Kasumi-1 (cell line): ENCODE measurements around the gene PACSIN3.
"Not testable (repeated sequence)": the region's sequence is repeated elsewhere in the genome, so short reads cannot be mapped to it uniquely, and the experiment has no call there.

Experiments used
- DNase-seq, 2 experiments: peaks; one replicate each; lab custom pipeline; 2025; lab: John Stamatoyannopoulos, UW

The PACSIN3 gene

DNA sequence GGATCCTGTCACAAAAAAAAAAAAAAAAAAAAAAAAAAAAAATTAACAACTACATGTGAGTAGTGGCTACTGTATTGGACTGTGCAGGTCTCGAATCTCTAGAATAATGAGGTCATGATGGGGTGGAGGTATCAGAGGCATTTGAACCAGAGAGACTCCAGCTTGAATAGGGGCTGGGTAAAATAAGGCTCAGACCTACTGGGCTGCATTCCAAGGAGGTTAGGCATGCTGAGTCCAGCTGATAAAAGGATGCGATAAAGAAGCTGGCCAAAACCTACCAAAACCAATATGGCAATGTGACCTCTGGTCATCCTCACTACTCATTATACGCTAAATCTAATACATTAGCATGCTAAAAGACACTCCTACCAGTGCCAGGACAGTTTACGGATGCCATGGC, 5.9 kb upstream of the PACSIN3 start:
- DNase-seq: no peak

GRCh38 chr11:47191137-47191536, 4.9 kb upstream of the PACSIN3 start:
- not testable (repeated sequence) for DNase-seq

- no peak for DNase-seq
Observed at GRCh38 chr11:47189100-47189834, 3.0 kb upstream of the PACSIN3 start.

GRCh38 chr11:47188259-47188658, 2.0 kb upstream of the PACSIN3 start:
- DNase-seq: no peak

DNA sequence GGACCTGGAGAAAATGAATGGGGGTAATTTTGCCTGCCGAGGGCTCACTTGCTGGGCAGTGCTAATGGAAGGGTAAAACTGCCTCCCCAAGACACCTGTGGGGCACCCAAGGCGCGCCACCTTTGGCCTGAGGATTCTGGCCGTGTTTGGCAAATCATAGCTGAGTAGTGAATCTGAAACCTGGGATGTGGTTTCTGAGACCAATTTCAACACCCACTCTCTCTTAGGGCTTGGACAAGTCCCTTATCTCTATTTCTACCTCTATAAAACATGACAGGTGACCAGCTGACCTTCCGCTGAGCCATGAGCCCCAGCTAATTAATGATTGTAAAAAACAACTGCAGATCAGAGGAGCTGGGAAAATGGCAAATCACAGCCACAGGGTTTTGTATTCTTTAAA, 1.5 kb upstream of the PACSIN3 start:
- DNase-seq: no peak

GRCh38 chr11:47186700-47187695, 764 bp upstream of the PACSIN3 start:
- DNase-seq: peak; percentile 49 to 61

- peak; percentile 9 to 22 for DNase-seq
Observed at GRCh38 chr11:47185305-47186075, 744 bp downstream of the PACSIN3 start.

DNA sequence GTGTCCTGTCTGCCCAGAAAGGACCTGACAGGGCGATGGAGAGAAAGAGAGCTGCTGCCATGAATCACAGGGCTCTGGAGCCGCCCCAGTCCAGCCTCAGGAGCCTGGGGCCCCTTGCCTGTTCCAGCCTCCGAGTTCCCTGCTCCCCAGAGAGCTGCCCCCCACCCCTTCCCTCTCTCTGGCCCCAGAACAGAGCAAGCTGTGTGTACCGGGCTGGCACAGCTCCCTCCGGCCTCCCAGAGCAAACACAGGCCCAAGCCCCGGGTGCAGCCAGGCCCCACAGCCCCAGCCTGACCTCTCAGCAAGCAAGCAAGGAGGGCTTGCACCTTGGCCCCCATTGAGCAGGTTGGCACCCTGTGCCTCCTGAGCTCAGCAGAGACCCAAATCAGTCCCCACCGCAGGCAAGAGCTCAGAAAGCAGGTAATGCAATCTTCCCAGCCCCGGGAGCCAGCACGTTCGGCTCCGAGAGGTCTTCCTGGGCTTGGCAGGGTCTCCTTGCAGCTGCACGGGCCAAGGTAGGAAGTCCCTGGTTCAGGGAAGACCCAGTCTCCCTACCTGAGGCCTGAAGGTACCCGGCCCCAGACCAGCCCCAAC, 1.4 kb downstream of the PACSIN3 start:
- DNase-seq: no peak

DNA sequence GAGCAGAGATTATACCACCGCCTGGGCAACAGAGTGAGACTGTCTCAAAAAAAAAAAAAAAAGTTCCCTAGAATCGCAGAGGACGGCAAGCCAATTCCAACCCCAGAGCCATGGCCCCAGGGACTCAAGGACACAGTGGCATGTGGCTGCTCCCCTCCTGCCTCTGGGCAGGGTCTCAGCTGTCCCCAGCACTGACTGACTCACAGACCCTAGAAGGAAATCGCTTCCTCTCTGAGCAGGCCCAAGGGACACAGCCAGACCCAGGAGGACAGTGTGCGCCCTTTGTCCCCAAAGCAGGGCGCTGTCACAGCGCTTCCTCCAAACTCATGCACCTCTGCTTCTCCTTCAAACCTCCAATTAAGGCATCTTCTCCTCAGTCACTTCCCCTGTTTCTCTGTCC, 2.3 kb downstream of the PACSIN3 start:
- DNase-seq: no peak

DNA sequence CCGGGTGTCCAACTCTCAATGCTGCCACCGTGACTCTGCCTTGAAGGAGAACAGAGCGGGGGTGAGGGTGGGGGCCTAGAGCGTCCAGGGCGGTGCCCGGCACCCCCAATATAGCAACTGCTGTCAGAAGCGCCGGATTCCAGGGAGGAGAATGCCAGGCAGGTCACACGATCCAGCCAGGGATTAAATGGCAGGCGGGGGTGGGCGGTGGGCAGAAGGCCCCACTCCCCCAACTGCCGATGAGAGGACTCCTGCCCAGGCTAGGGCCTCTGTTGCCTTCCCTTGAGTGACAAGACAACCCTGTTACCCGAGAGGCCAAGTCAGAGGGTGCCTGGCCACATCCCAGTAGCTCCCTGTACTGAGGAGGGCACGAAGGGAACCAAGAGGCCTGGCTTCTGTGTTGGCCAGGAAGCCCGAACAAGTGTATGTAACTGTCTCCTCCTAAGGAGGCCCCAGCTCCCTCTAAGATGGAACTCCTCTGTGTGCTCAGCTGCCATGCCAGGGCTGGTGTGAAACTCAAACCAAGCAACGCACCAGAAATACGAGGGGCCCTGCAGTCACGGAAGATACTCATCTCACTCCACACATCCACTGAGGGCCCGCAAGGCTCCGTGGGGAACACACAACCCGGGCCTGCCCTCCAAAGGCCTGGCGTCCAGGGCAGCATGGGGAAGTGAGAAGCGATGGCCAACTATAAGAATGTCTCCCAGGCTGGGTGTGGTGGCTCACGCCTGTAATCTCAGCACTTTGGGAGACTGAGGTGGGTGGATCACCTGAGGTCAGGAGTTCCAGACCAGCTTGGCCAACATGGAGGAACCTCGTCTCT, 3.0 kb downstream of the PACSIN3 start:
- no peak for DNase-seq

GRCh38 chr11:47182380-47182779, 3.9 kb downstream of the PACSIN3 start:
- DNase-seq: no peak

- no peak for DNase-seq
Observed at GRCh38 chr11:47181271-47181670, 5.0 kb downstream of the PACSIN3 start.

GRCh38 chr11:47180006-47180787, 6.0 kb downstream of the PACSIN3 start:
- DNase-seq: no peak

DNA sequence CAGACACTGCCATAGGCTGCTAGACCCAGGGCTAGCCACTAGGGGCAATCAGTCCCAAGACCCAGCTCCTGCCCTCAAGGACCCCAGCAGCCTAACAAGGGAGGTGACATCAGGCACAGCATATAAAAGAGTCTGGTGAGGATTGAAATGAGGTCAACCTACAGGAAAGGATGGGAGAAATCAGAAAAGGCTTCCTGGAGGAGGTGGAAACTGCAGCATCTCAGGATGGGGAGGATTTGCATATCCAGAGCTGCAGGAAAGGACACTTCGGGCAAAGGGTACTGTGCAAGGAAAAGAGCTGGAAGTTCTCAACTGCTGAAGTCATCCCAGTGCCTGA, 6.6 kb downstream of the PACSIN3 start:
- DNase-seq: peak; percentile 60 to 63

DNA sequence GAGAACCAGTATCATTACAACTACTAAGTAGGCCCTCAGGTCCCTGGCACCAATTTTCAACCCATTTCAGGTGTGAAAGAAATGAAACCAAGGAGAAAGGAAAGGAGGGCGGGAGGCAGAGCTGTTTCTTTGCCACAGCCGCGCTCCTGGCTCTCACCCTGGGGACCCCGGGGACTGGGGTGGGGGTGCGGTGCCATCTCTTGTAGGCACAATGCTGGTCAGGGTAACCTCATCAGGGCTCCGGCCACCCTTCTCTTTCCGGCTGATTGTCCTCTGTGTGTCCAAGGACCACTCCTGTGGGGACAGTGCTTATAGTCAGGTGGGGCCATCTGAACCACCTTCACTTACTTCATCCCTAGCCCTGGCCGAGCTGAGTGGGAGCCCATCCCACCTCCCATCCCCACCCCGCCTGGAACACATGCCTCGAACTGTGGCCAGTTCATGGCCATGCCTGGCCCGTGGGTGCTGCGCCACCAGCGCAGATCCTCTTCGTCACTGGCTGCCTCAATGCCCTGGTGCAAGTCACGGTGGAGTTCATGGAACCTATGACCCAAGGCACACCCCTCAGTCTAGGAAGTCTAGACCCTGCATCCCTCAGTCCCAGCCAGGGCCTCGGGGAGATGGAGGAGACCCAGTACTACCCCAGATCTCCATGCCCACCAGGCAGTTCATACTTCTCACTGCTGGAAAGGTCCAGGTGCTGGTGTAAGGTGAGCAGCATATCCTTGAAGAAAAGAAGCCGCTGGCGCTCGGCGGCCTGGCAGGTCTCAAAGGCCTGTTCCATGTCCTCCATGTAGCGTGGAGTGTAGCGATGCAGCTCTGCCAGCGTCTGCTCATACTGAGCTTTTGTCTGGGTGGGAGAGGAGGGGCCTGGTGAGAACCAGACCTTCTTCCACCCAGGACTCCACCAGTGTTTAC, 7.2 kb downstream of the PACSIN3 start:
- no peak for DNase-seq

GRCh38 chr11:47178316-47178715, 7.9 kb downstream of the PACSIN3 start:
- no peak for DNase-seq

DNA sequence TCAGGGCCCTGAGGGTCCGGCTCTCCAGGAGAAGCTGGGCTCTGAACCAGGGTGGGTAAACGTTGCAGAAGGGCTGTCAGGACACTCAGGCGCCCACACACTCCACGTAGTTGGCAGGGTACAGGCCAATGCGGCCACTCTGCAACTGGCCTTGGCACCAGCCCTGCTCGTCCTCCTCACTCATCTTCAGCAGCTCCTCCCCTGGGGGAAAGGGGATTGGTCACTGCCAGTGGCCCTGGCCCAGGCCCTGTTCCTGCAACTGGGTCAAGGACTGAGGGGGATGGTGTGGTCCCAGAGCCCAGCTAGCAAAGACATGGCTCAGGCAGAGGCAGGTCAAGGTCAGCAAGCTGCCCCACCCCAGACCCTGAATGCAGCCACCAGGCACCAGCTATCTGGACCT, 8.4 kb downstream of the PACSIN3 start:
- DNase-seq: no peak

GRCh38 chr11:47177229-47177845, 8.9 kb downstream of the PACSIN3 start:
- DNase-seq: peak; percentile 70 to 78
